Activated CD4-positive, alpha-beta T cell treated with anti-CD3 and anti-CD28 coated beads, Interleukin-2, amount 50 U/mL, for 1 hour (primary cell): ENCODE measurements around the gene CHRDL2.
"Not testable (repeated sequence)": the region's sequence is repeated elsewhere in the genome, so short reads cannot be mapped to it uniquely, and the experiment has no call there.

ENCODE experiments used
- DNase-seq: peaks from one replicate; pipeline ENCODE4 v3.0.0-alpha.2; 2020

Gene CHRDL2

DNA sequence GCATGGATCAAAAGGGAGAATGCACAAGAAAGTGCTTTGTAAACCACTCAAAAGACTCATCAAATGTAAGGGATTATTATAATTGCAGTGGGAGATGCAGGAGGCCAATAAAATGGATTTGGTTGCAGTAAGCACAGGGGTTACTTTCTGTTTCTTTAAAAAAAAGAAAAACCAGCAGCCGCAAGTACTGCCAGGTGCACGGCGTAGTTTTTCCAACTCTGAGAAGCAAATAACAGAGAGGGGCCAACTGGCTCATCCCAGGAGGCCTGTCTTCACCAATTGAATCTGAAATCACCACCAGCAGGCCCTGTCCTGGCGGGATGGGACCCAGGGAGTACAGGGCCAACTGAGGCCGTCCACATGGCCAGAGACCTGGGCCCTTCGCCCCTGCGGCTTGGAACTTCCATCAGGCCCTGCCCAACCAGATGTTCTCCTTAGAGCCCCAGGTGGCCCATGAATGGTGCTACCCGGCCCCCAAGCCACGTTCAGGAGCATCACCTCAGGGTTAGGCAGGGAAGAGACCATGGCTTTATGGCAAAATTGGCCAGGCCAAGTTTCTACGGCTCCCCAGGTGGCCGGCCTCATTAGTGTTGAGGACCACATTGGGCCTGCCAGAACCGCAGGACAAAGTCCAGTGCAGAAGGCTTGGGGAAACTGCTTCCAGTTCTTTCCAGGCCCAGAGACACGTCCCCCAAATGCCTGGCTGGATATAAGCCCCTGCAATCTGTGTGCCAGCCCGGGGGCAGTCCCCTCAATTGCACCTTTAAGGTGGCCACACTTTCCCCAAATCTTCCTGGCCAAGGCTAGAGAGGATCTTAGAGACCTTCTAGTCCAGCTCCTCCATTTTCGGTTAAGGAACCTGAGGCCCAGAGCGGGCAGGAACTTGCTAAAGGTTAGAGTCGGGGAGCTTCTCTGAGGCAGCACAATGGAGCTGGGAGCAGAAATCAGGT is 61.7 kb downstream of the CHRDL2 start:
- no peak for DNase-seq

DNA sequence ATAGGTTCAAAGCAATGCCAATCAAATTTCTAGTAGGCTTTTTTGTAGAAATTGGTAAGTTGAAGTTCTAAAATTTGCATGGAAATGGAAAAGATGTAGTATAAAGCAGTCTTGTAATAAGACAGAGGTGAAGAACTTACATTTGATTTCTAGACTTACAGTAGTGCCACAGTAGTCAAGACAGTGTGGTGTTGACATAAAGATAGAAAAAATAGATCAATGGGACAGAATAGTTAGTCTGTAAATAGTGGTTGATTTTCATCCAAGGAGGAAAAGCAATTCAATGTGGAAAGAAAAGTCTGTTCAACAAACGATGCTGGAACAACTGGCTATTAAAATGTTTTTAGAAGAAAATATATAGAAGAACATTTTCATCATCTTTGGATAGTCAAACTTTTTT is 67.9 kb downstream of the CHRDL2 start:
- no peak for DNase-seq

DNA sequence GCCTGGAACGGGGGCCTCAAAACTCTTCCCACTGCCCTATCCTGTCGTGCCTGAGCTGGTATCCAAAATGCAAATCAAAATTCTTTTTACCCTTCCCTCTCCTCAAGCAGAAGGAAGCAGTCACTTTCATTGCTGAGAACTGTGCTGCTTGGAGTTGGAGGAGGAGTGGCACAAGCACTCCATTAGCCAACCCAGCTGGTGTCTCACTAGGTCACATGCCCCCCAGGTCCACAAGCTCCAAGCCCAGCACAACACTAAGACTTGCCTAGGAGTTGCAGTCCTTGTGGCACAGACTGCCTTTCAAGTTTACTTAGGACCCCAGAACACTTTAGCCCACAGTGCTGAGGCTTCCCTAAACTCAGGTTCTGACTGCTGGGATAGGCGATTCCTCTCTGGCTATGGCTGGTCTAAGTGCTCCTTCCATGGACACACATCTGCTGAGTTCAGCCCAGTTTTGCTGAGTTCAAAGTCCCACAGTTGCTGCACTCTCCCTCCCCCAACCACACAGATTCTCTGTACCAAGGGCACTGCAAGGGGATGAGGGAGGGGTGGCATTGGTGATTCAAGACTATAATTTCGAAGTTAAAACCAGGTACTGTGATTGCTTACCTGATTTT is 68.6 kb downstream of the CHRDL2 start:
- no peak for DNase-seq

DNA sequence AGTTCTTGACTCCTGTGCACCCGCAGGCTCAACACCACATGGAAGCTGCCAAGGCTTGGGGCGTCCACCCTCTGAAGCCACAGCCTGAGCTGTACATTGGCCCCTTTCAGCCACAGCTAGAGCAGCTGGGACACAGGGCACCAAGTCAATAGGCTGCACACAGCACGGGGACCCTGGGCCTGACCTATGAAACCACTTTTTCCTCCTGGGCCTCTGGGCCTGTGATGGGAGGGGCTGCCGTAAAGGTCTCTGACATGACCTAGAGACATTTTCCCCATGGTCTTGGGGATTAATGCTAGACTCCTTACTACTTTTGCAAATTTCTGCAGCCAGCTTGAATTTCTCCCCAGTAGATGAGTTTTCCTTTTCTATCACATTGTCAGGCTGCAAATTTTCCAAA is 72.1 kb downstream of the CHRDL2 start:
- not testable (repeated sequence) for DNase-seq

DNA sequence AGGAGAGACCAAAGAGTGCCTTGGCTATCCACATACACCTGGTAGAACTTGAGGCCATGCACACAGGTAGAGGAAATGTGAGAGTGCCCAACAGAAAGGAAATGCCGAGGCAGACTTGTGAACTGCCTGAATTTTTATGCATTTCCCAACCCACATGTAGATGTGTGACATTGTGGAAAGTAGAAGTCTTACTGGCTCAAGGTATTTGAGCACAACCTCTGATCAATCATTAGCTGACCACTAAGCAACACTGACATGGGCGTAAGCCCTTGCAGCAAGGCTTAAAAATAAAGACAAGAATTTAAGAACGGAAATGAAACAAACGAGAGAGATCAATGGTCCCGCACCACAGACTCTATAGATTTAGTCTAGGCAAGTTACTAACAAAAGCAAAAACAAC is 76.2 kb downstream of the CHRDL2 start:
- no peak for DNase-seq

DNA sequence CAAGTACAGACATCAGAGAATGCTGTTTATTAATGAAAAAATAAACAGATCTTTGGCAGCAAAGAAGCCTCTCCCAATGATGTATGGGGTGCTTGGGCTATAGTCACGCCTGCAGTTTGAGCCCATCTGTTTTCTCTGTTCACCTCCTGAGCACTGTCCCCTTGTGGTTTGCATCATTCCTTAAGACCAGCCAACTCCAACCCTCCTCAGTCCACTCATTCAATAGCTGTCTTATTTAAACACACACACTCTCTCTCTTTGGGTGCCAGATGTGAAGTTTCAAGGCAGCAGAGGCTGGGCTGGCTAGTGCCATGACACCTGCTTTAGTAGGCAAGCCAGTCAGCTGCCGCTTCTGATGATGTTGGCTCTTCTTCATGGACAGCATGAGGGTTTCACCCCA is 80.7 kb downstream of the CHRDL2 start:
- no peak for DNase-seq

DNA sequence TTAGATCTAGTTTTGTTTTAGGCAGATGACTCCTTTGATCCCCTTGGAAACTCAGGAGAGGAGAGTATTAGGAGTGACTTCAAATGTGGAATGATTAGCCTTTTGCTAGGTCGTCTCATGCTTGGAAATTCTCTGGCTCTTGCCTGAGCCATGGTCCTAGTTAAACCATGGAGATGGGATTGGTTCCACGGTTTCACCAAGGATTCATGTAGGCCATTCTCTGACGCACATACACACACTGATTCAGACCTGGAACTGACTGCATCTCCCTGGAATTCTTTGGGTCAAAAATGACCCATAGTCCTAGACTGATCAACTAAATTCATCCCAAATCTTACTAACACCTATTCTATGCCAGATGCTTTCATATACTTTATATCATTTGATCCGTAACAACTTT is 82.3 kb downstream of the CHRDL2 start:
- no peak for DNase-seq

DNA sequence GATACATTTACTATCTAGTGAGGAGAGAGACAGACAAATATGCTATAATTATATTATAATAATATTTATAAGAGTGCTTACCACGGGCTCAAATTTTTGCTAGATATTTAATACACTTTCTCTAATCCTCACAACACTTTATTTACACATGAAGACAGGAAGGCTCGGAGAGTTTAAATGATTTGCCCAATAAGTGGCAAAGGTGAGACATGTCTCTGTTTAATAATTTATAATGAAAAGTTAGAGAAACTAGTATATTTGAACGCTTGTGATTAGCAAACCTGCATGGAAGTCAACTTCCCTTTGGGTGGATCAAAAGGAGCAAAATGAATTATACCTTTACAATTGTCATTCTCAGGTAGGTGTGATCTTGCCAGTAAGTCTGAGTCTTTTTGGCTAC is 83.4 kb downstream of the CHRDL2 start:
- no peak for DNase-seq

DNA sequence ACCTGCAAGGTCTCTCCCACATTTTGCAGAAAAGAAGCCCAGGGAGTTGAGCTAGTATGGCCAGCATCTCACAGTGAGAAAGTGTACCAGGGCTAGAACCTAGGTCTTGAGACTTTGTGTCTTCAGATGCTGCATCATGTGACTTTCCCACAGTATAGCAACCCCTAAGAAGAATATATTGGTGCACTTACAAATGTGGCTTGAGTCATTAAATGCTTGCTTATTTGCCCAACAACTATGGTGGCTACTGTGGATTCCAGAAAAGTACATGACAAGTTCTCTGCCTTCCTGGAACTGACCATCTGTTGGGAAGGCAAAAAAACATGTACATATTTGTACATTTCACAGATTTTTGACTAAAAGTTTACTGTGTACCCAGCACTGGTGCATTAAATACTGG is 83.8 kb downstream of the CHRDL2 start:
- DNase-seq, result no peak

DNA sequence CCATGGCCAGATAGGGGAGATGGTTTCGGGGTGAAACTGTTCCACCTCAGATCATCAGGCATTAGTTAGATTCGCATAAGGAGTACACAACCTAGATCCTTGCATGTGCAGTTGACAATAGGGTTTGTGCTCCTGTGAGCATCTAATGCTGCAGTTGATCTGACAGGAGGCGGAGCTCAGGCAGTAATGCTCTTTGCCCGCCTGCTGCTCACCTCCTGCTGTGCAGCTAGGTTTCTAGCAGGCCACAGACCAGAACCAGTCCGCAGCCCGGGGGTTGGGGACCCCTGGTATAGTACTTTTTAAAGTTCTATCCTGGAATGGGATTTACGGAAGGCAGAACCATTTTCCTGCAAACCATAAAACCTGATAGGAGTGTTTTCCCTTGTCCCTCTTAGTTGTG is 84.3 kb downstream of the CHRDL2 start:
- DNase-seq, result no peak
